ENCODE results near the gene PASK.

PASK gene

GRCh38 chr2:241188361-241189092 lies 39.3 kb upstream of the PASK start, which contains the start of gene ANO7:
Gene ANO7, plus strand, starts transcription at chr2:241188677. Its CDS starts 1,387 bp downstream, at chr2:241190064.
- no peaks in the 10 kb centered on the region for H3K27me3 ChIP-seq (ENCODE audit: insufficient read depth, low read length)
- H2AFZ ChIP-seq (ENCODE audit: low read depth, low read length) = no peak within 1 kb of the TSS
- peaks cover 2% of the 10 kb centered on the region for H3K4me1 ChIP-seq (ENCODE audit: insufficient read depth, low read length)
- H3K9me3 ChIP-seq (ENCODE audit: low read length) = no peaks in the 10 kb centered on the region
- H3K36me3 ChIP-seq (ENCODE audit: insufficient read depth, low read length) = peaks cover 3% of the 10 kb centered on the region
- no peak within 1 kb of the TSS for H3K4me3 ChIP-seq (ENCODE audit: low read length)

DNA sequence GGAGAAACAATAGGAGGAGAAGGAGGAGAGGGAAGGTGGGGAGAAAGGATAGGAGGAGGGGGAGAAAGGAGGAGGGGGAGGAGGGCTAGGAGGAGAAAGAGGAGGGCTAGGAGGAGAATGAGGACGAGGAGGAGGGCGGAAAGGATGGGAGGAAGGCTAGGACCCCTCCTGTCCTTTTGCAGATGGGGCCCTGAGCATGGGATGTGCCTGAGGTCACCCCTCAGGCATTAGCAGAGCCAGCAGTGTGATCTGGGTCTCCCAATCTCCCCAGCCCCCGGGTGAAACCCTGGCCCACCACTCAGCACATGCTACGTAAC lies 38.6 kb upstream of the PASK start:
- Histone ChIP-seq H2AFZ (ENCODE audit: low read depth, low read length) (no peak overlapping the region), H3K9me3 (ENCODE audit: low read length) (no peaks in the 10 kb centered on the region), H3K4me1 (ENCODE audit: insufficient read depth, low read length) (peaks cover 2% of the 10 kb centered on the region), H3K27me3 (ENCODE audit: insufficient read depth, low read length) (no peaks in the 10 kb centered on the region), H3K4me3 (ENCODE audit: low read length) (no peak overlapping the region), H3K36me3 (ENCODE audit: insufficient read depth, low read length) (peaks cover 5% of the 10 kb centered on the region)

- H3K36me3 ChIP-seq (ENCODE audit: insufficient read depth, low read length) = peaks cover 5% of the 10 kb centered on the region
- no peak overlapping the region for H3K4me3 ChIP-seq (ENCODE audit: low read length)
- H3K9me3 ChIP-seq (ENCODE audit: low read length) = no peaks in the 10 kb centered on the region
- H2AFZ ChIP-seq (ENCODE audit: low read depth, low read length) = no peak overlapping the region
- H3K4me1 ChIP-seq (ENCODE audit: insufficient read depth, low read length) = peaks cover 2% of the 10 kb centered on the region
- H3K27me3 ChIP-seq (ENCODE audit: insufficient read depth, low read length) = no peaks in the 10 kb centered on the region
Measured at GRCh38 chr2:241187101-241187917, 38.0 kb upstream of the PASK start.

- Histone ChIP-seq H3K4me1 (ENCODE audit: insufficient read depth, low read length) (peaks cover 2% of the 10 kb centered on the region), H2AFZ (ENCODE audit: low read depth, low read length) (no peak overlapping the region), H3K36me3 (ENCODE audit: insufficient read depth, low read length) (peaks cover 11% of the 10 kb centered on the region), H3K9me3 (ENCODE audit: low read length) (no peaks in the 10 kb centered on the region), H3K4me3 (ENCODE audit: low read length) (no peak overlapping the region), H3K27me3 (ENCODE audit: insufficient read depth, low read length) (no peaks in the 10 kb centered on the region)
Measured at GRCh38 chr2:241185961-241186360, 36.7 kb upstream of the PASK start.

DNA sequence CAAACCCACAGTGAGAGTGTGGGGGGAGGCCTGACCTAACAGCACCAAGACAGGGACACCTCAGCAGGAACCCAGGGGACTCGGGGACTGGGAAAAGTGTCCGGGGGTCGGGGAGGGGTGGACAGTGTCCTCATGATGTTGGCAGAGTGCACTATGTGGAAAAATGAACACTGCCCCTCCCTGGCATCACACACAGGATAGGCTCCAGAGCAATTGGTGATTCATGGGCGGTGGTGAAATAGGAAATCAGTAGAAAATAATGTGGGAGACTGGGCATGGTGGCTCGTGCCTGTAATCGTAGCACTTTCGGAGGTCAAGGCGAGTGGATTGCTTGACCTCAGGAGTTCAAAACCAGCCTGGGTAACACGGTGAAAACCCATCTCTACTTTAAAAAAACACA lies 35.6 kb upstream of the PASK start:
- Histone ChIP-seq H3K36me3 (ENCODE audit: insufficient read depth, low read length) (peaks cover 13% of the 10 kb centered on the region), H2AFZ (ENCODE audit: low read depth, low read length) (no peak overlapping the region), H3K27me3 (ENCODE audit: insufficient read depth, low read length) (no peaks in the 10 kb centered on the region), H3K4me1 (ENCODE audit: insufficient read depth, low read length) (peaks cover 2% of the 10 kb centered on the region), H3K4me3 (ENCODE audit: low read length) (no peak overlapping the region), H3K9me3 (ENCODE audit: low read length) (no peaks in the 10 kb centered on the region)

DNA sequence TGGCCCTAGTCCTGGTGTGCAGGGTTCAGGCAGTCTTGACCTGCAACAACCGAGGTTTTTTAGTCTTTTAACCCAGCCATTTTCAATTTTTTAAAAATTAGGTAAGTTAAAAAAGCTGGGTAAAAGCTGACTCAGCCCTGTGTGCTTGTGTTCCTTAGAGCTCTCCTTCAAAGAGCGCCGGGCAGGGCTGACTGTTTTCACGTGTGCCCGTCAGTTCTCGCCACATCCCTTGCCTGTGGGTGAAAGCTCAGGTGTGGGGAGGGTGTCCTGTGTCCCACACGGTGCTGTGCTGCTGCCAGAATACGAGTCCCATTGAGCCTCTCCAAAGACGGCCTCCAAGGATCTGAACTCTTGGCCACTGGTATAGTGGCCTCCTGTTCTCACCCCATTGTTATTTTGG lies 33.9 kb upstream of the PASK start:
- peaks cover 14% of the 10 kb centered on the region for H3K36me3 ChIP-seq (ENCODE audit: insufficient read depth, low read length)
- H3K4me3 ChIP-seq (ENCODE audit: low read length) = no peak overlapping the region
- no peaks in the 10 kb centered on the region for H3K27me3 ChIP-seq (ENCODE audit: insufficient read depth, low read length)
- H3K4me1 ChIP-seq (ENCODE audit: insufficient read depth, low read length) = peaks cover 8% of the 10 kb centered on the region
- H2AFZ ChIP-seq (ENCODE audit: low read depth, low read length) = no peak overlapping the region
- H3K9me3 ChIP-seq (ENCODE audit: low read length) = no peaks in the 10 kb centered on the region

DNA sequence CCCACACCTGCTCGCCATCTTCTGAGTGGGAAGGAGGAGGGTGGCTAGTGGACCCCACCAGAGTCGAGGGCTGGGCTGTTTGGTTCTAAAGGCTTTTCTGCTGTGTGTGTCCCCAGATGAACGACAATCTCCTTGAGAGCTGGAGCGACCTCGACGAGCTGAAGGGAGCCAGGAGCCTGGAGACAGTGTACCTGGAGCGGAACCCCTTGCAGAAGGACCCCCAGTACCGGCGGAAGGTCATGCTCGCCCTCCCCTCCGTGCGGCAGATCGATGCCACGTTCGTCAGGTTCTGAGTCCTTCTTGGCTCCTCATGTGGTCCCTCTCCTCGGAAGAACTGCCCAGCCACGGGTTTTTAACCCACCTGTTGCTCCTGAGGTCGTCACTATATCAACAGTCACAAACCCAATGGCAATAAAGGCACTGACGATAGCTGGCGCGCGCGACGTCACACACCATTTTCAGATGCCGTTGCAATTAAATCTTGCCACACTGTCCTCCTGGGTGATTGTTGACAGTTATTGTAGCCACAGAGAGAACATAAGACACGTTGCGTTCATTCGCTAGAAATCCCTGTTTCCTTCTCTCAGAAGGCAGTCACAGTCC lies 33.4 kb upstream of the PASK start:
- H3K27me3 ChIP-seq (ENCODE audit: insufficient read depth, low read length) = no peaks in the 10 kb centered on the region
- peaks cover 5% of the 10 kb centered on the region for H3K4me1 ChIP-seq (ENCODE audit: insufficient read depth, low read length)
- H3K36me3 ChIP-seq (ENCODE audit: insufficient read depth, low read length) = peaks cover 14% of the 10 kb centered on the region
- no peaks in the 10 kb centered on the region for H3K9me3 ChIP-seq (ENCODE audit: low read length)
- no peak overlapping the region for H3K4me3 ChIP-seq (ENCODE audit: low read length)
- H2AFZ ChIP-seq (ENCODE audit: low read depth, low read length) = no peak overlapping the region

GRCh38 chr2:241182126-241182525 lies 32.9 kb upstream of the PASK start:
- no peak overlapping the region for H3K4me3 ChIP-seq (ENCODE audit: low read length)
- no peak overlapping the region for H2AFZ ChIP-seq (ENCODE audit: low read depth, low read length)
- peaks cover 14% of the 10 kb centered on the region for H3K36me3 ChIP-seq (ENCODE audit: insufficient read depth, low read length)
- H3K27me3 ChIP-seq (ENCODE audit: insufficient read depth, low read length) = no peaks in the 10 kb centered on the region
- no peaks in the 10 kb centered on the region for H3K9me3 ChIP-seq (ENCODE audit: low read length)
- H3K4me1 ChIP-seq (ENCODE audit: insufficient read depth, low read length) = peaks cover 5% of the 10 kb centered on the region

- Histone ChIP-seq H3K27me3 (ENCODE audit: insufficient read depth, low read length) (no peaks in the 10 kb centered on the region), H3K36me3 (ENCODE audit: insufficient read depth, low read length) (peaks cover 19% of the 10 kb centered on the region), H3K4me3 (ENCODE audit: low read length) (no peak overlapping the region), H3K9me3 (ENCODE audit: low read length) (no peaks in the 10 kb centered on the region), H2AFZ (ENCODE audit: low read depth, low read length) (no peak overlapping the region), H3K4me1 (ENCODE audit: insufficient read depth, low read length) (peaks cover 5% of the 10 kb centered on the region)
Measured at GRCh38 chr2:241180495-241180894, 31.2 kb upstream of the PASK start.

- Histone ChIP-seq H2AFZ (ENCODE audit: low read depth, low read length) (no peak overlapping the region), H3K36me3 (ENCODE audit: insufficient read depth, low read length) (peaks cover 24% of the 10 kb centered on the region), H3K9me3 (ENCODE audit: low read length) (no peaks in the 10 kb centered on the region), H3K4me3 (ENCODE audit: low read length) (no peak overlapping the region), H3K4me1 (ENCODE audit: insufficient read depth, low read length) (peaks cover 5% of the 10 kb centered on the region), H3K27me3 (ENCODE audit: insufficient read depth, low read length) (no peaks in the 10 kb centered on the region)
Measured at GRCh38 chr2:241179899-241180298, 30.6 kb upstream of the PASK start.

GRCh38 chr2:241178961-241179360 lies 29.7 kb upstream of the PASK start:
- no peaks in the 10 kb centered on the region for H3K27me3 ChIP-seq (ENCODE audit: insufficient read depth, low read length)
- H3K9me3 ChIP-seq (ENCODE audit: low read length) = no peaks in the 10 kb centered on the region
- peaks cover 28% of the 10 kb centered on the region for H3K36me3 ChIP-seq (ENCODE audit: insufficient read depth, low read length)
- no peak overlapping the region for H2AFZ ChIP-seq (ENCODE audit: low read depth, low read length)
- no peak overlapping the region for H3K4me3 ChIP-seq (ENCODE audit: low read length)
- H3K4me1 ChIP-seq (ENCODE audit: insufficient read depth, low read length) = peaks cover 5% of the 10 kb centered on the region

DNA sequence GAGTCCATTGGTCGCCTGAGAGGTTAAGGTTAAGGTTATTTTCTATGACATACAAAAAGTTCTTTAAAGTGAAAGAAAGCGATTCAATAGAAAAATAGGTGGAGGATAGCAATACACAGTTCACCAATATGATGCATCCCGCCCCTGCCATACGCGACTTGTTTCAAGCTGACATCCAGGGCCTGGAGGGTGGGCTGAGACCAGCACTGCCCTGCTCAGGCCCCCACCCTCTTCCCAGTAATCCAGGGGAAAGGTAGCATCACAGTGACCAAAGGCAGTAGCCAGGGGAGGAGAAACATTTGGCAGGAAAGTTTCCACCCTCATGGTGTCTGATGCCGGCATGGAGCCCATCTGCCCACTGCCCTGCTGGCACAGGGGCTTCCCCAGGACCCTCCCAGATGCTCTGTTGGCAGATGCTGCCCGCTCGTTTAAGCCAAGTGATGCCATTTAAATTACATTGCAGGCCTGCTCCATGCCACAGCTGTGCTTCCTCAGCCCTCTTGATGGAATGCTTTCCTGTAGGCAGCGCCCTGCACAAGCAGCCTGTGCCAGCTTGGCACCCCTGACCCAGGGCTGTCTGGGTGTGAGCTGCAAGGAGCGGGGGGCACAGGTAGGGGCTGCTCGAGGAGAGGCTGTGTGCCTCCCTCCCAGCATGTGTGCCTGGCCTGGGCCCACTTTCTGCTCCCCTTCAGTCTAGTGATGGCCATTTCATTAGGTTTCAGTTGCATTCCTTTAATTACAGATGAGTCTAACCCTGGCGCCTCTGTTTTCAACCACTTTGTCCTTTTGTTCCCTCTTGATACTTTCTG lies 28.5 kb upstream of the PASK start:
- Histone ChIP-seq H3K4me1 (ENCODE audit: insufficient read depth, low read length) (peaks cover 5% of the 10 kb centered on the region), H3K27me3 (ENCODE audit: insufficient read depth, low read length) (no peaks in the 10 kb centered on the region), H3K9me3 (ENCODE audit: low read length) (no peaks in the 10 kb centered on the region), H3K36me3 (ENCODE audit: insufficient read depth, low read length) (peaks cover 28% of the 10 kb centered on the region), H3K4me3 (ENCODE audit: low read length) (no peak overlapping the region), H2AFZ (ENCODE audit: low read depth, low read length) (no peak overlapping the region)

DNA sequence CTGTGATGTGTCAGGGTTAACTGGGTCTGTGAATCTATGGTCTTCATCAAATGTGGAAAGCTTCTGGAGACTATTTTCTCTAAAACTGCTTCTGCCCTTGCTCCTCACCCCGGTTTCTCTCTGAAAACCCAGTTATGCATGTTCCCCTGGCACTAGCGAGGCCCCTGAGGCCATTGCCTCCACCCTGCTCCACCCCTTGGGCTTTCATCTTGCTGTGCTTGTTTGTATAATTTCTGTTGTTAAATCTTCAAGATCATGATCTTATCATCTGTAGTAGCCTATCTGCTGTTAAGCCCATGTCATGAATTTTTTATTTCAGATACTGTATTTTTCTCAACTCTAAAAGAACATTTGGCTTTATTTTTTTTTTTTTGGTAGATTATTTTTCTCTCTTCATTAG lies 24.3 kb upstream of the PASK start:
- H3K9me3 ChIP-seq (ENCODE audit: low read length) = peaks cover 17% of the 10 kb centered on the region
- no peaks in the 10 kb centered on the region for H3K27me3 ChIP-seq (ENCODE audit: insufficient read depth, low read length)
- H3K36me3 ChIP-seq (ENCODE audit: insufficient read depth, low read length) = peaks cover 54% of the 10 kb centered on the region
- H3K4me1 ChIP-seq (ENCODE audit: insufficient read depth, low read length) = no peaks in the 10 kb centered on the region
- no peak overlapping the region for H3K4me3 ChIP-seq (ENCODE audit: low read length)
- no peak overlapping the region for H2AFZ ChIP-seq (ENCODE audit: low read depth, low read length)
